ENCODE measurements around the gene C2.
"Not testable (repeated sequence)": the region's sequence is repeated elsewhere in the genome, so short reads cannot be mapped to it uniquely, and the experiment has no call there.

DNA sequence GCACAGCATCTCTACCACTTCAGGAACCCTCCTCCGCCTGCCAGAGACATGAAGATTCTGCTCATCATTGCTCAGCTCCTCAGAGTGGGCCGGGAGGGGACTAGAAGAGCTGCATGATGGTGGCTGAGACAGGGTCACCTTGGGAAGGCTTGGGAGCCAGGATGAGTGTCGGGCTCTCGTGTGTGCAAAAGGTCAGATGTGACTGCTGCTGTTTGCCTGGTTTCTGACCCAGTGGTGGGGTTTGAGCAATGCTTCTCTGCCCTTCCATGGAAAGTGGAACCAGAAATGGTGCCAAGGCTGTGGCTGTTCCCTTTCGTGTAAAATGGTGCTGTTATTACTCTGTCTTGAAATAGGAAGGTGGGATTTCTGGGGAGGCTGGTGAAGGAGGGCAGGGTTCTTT lies 53.5 kb downstream of the C2 start:
- not testable (repeated sequence) for TF ChIP-seq POLR2A, CTCF (IDR thresholded peaks at IDR 0.05)
